ENCODE data around the gene NR4A1.

GRCh38 chr12:52035190-52035589, 16.1 kb upstream of the NR4A1 start:
- TF ChIP-seq CTCF (optimal IDR thresholded peaks at IDR 0.05 in 1 of 3, IDR thresholded peaks at IDR 0.05 in 1 of 3, conservative IDR thresholded peaks at IDR 0.05 in 1 of 3; ENCODE audit: extremely low read depth in 1 of 3, insufficient read depth in 2 of 3, low read length in 3 of 3), result no peak
- TF ChIP-seq EZH2 (IDR thresholded peaks at IDR 0.05; ENCODE audit: low read length), result no peak

Measured in keratinocyte (primary cell).